Lower lobe of right lung (tissue), 2 donors: ENCODE results near the gene KRCC1. TPM values are rescaled to one million over a fixed set of nuclear protein-coding genes. Genes with fewer than 3 reads are reported as not detected.
A peak's percentile ranks its signal among the peaks of the same experiment; 100 is the strongest.

Source experiments
- ATAC-seq, 2 donors: fragments of 200-7000 bp; cut with Tn5 transposase; one replicate each; pipeline ENCODE4 v1.9.1; 2020 to 2022; ENCODE audit warnings: mild to moderate bottlenecking in 2 of 2, moderate library complexity in 2 of 2
- DNase-seq: peaks from one replicate; pipeline ENCODE4 v3.0.0-alpha.2; 2020
- H3K27ac ChIP-seq: fragments of 200-600 bp; one replicate; pipeline ENCODE4 v1.8.0; 2022
- H3K27me3 ChIP-seq: fragments of 200-600 bp; one replicate; pipeline ENCODE4 v1.8.0; 2022; ENCODE audit warnings: low read depth
- H3K36me3 ChIP-seq: fragments of 200-600 bp; one replicate; pipeline ENCODE4 v1.8.0; 2022; ENCODE audit warnings: mild to moderate bottlenecking
- H3K4me1 ChIP-seq: fragments of 200-600 bp; one replicate; pipeline ENCODE4 v1.8.0; 2022
- H3K4me3 ChIP-seq: fragments of 200-600 bp; one replicate; pipeline ENCODE4 v1.8.0; 2022; ENCODE audit warnings: mild to moderate bottlenecking
- H3K9me3 ChIP-seq: fragments of 200-600 bp; one replicate; pipeline ENCODE4 v1.8.0; 2022
- CTCF ChIP-seq: fragments of 200-600 bp; IDR thresholded peaks from one replicate; pipeline ENCODE4 v1.8.0; 2022; ENCODE audit warnings: antibody characterized with exemption, mild to moderate bottlenecking
- intact Hi-C: fragments of 100-400 bp; cut with DNase I; formaldehyde crosslinking; loops from one replicate; pipeline ENCODE4 v1.11.0; 2022
- total RNA-seq: library from RNA; stranded (reverse); fragmentation: NEBNext Ultra II Directional; extraction: Animal tissue kit (Norgen Biotek cat#: 25700); gene quantifications from one replicate; pipeline ENCODE4 v1.2.1, GENCODE V29; 2021
- donor health status: DM: no; HTN: yes; CAD: no; lungs with severe emphysema.

Gene KRCC1
- total RNA-seq, 1 donor from 2014 or later: 24.7 TPM

DNA sequence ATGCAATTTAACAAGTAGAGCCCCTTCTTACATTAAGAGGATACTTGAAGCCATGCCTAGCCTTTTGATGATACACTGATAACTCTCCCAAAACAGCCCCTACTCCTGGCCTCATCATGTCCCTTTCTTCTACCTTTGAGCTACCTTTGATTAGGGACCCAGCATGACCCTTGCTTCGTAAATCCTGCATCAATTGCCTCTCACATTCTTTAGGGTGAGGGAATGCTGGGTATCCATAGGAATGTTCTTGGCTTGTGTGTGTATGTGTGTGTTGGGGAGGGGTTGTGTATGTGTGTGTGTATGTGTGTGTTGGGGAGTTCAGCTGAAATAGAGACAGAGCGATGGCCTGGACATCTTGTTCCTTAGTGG is 5.3 kb upstream of the KRCC1 start:
- no peak for TF ChIP-seq CTCF
- Histone ChIP-seq H3K27ac (no peak overlapping the region), H3K4me3 (no peak overlapping the region), H3K27me3 (no peaks in the 10 kb centered on the region), H3K4me1 (peaks cover 5% of the 10 kb centered on the region), H3K9me3 (no peaks in the 10 kb centered on the region), H3K36me3 (no peaks in the 10 kb centered on the region)
- ATAC-seq: no peak
- intact Hi-C loops: loop anchor here (5.0 kb wide), 1 partner anchor 96 kb away; no protein-coding TSS in a partner anchor
- DNase-seq: no peak

DNA sequence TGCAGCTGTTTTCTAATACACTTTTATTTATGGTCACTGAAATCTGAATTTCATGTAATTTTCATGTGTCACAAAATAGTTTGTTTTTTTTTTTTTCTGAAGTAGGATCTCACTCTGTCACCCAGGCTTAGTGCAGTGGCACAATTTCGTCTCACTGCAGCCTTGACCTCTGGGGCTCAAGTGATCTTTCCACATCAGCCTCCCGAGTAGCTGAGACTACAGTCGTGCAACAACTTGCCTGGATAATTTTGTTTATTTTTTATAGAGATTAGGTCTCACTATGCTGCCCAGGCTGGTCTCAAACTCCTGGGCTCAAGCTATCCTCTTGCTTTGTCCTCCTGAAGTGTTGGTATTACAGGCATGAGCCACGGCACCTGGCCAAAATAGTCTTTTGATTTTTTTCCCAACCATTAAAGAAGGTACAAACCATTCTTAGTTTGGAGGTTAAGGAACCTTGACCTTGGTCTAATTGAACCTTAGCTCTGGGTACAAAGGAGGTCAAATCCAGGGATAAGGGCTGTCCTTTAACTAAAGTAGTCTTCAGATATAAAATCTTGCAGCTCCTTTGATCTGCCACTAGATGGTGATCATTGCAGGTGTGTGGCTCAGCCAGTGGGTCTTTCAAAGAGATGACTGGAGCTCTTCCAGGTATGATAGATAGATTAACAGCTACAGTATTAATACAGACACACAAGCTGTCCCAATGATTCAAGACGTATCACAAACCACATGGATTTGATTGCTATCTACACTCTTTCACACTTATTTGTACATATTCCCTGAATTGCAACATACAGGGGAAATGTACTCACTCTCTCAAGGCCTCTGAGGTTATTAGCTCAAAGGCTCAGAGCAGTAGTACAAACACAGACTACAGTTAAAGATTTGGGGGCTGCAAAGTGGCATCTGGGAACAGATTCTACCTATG is 4.7 kb upstream of the KRCC1 start:
- no peaks in the 10 kb centered on the region for H3K9me3 ChIP-seq
- H3K4me3 ChIP-seq: no peak overlapping the region
- no peaks in the 10 kb centered on the region for H3K27me3 ChIP-seq
- ATAC-seq (peak; percentile 43 to 48), DNase-seq (no peak)
- peaks cover 5% of the 10 kb centered on the region for H3K4me1 ChIP-seq
- intact Hi-C loops: loop anchor here (5.0 kb wide), 1 partner anchor 97 kb away; no protein-coding TSS in a partner anchor
- H3K36me3 ChIP-seq: no peaks in the 10 kb centered on the region
- TF ChIP-seq CTCF: peak; percentile 74
- no peak overlapping the region for H3K27ac ChIP-seq

DNA sequence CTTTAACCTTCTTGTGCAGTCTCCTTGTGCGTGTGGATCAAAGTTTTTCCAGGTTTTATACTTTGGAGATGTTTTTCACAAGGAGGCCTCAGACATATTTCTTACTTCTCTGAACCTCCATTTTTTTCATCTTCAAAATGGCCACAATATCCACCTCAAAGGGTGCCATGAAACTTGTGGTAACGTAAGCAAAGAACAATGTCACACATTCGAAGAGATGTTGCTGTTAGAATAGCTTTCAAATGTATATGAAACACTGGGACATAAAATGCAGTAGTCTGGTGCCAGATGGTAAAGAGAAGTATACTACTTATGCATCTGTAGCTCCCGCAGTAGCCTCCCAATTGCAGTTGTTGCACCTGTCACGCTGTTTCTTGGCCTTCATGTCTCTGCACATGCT is 2.6 kb upstream of the KRCC1 start:
- Histone ChIP-seq H3K27ac (no peak overlapping the region), H3K27me3 (no peaks in the 10 kb centered on the region), H3K4me3 (no peak overlapping the region), H3K9me3 (no peaks in the 10 kb centered on the region), H3K36me3 (no peaks in the 10 kb centered on the region), H3K4me1 (peaks cover 21% of the 10 kb centered on the region)
- intact Hi-C loops: no loop called here
- TF ChIP-seq CTCF: no peak
- DNase-seq: no peak
- ATAC-seq: no peak

- ATAC-seq: no peak
Observed at GRCh38 chr2:88057437-88057844, 1.9 kb upstream of the KRCC1 start.

GRCh38 chr2:88054782-88055370 is 707 bp downstream of the KRCC1 start:
- intact Hi-C loops: no loop called here
- Histone ChIP-seq H3K4me1 (peaks cover 27% of the 10 kb centered on the region), H3K9me3 (no peaks in the 10 kb centered on the region), H3K27ac (peak overlapping the region; percentile 98), H3K27me3 (no peaks in the 10 kb centered on the region), H3K4me3 (peak overlapping the region; percentile 80), H3K36me3 (no peaks in the 10 kb centered on the region)
- ATAC-seq (peak in 1 of 2 donors; percentile 33), DNase-seq (no peak)
- TF ChIP-seq CTCF: no peak

More at GRCh38 chr2:88057437-88057844, 1.9 kb upstream of the KRCC1 start:
- no peak overlapping the region for H3K27ac ChIP-seq
- DNase-seq: no peak
- H3K27me3 ChIP-seq: no peaks in the 10 kb centered on the region
- H3K4me3 ChIP-seq: no peak overlapping the region
- no peaks in the 10 kb centered on the region for H3K36me3 ChIP-seq
- intact Hi-C loops: no loop called here
- H3K4me1 ChIP-seq: peaks cover 27% of the 10 kb centered on the region
- no peak for TF ChIP-seq CTCF
- no peaks in the 10 kb centered on the region for H3K9me3 ChIP-seq
